ENCODE results near the gene ENKD1.
"Not testable (repeated sequence)": the region's sequence is repeated elsewhere in the genome, so short reads cannot be mapped to it uniquely, and the experiment has no call there.

Gene ENKD1

GRCh38 chr16:67666559-67667452 is at the start of gene ENKD1, which contains the start of gene C16orf86:
TSS of gene ENKD1 (minus strand) at chr16:67666750. CDS start at chr16:67666442, 308 bp downstream.
TSS of gene C16orf86 (plus strand) at chr16:67666814. CDS start at chr16:67666971, 157 bp downstream.
- peak; percentile 87 for DNase-seq

- no peak for DNase-seq
Observed at GRCh38 chr16:67716097-67716496, 49.5 kb upstream of the ENKD1 start.

GRCh38 chr16:67714522-67714921 is 48.0 kb upstream of the ENKD1 start:
- no peak for DNase-seq

- DNase-seq: no peak
Observed at GRCh38 chr16:67713647-67714273, 47.2 kb upstream of the ENKD1 start.

GRCh38 chr16:67710607-67711006 is 44.1 kb upstream of the ENKD1 start:
- DNase-seq: no peak

- DNase-seq: no peak
Observed at GRCh38 chr16:67709050-67709449, 42.5 kb upstream of the ENKD1 start.

GRCh38 chr16:67708368-67708771 is 41.8 kb upstream of the ENKD1 start:
- no peak for DNase-seq

GRCh38 chr16:67707790-67708189 is 41.2 kb upstream of the ENKD1 start:
- DNase-seq: no peak

- DNase-seq: no peak
Observed at GRCh38 chr16:67707210-67707609, 40.7 kb upstream of the ENKD1 start.

GRCh38 chr16:67704110-67704509 is 37.6 kb upstream of the ENKD1 start:
- no peak for DNase-seq

GRCh38 chr16:67703626-67704025 is 37.1 kb upstream of the ENKD1 start:
- no peak for DNase-seq

- no peak for DNase-seq
Observed at GRCh38 chr16:67702130-67702529, 35.6 kb upstream of the ENKD1 start.

GRCh38 chr16:67701420-67701819 is 34.9 kb upstream of the ENKD1 start:
- DNase-seq: no peak

- DNase-seq: no peak
Observed at GRCh38 chr16:67699265-67699664, 32.7 kb upstream of the ENKD1 start.

- DNase-seq: no peak
Observed at GRCh38 chr16:67697422-67698185, 31.1 kb upstream of the ENKD1 start.

GRCh38 chr16:67694611-67695010 is 28.1 kb upstream of the ENKD1 start:
- no peak for DNase-seq

GRCh38 chr16:67693517-67694285 is 27.2 kb upstream of the ENKD1 start:
- DNase-seq: not testable (repeated sequence)

GRCh38 chr16:67685388-67686112 is 19.0 kb upstream of the ENKD1 start:
- DNase-seq: no peak

- no peak for DNase-seq
Observed at GRCh38 chr16:67683767-67684166, 17.2 kb upstream of the ENKD1 start.

GRCh38 chr16:67679935-67680897 is 13.7 kb upstream of the ENKD1 start:
- no peak for DNase-seq
